HL-60 (cell line): ENCODE measurements around the gene GHRH.

Source experiments
- DNase-seq, 2 experiments: peaks; one replicate each; pipeline ENCODE4 v3.0.0-alpha.2; 2010 to 2020; ENCODE audit warnings: low read depth in 1 of 2, low spot score in 1 of 2
- H3K27ac ChIP-seq: fragments of 250-450 bp; sonication (Bioruptor Pico); replicated peaks from 2 replicates; pipeline ENCODE4 v1.5.1; 2020; ENCODE audit warnings: mild to moderate bottlenecking, moderate library complexity
- H3K27me3 ChIP-seq: fragments of 250-450 bp; sonication (Bioruptor Pico); 2 replicates; pipeline ENCODE4 v1.5.1; 2021; ENCODE audit warnings: mild to moderate bottlenecking, moderate library complexity; ENCODE audit not compliant: insufficient read depth, poor library complexity, severe bottlenecking
- H3K4me3 ChIP-seq: replicated peaks from 2 replicates; pipeline ENCODE4 v1.5.1; 2011; ENCODE audit warnings: mild to moderate bottlenecking, control low read depth, low read length; ENCODE audit not compliant: insufficient read depth
- CTCF ChIP-seq: IDR thresholded peaks from one replicate; pipeline ENCODE4 v1.5.1; 2011; ENCODE audit warnings: low read length, control low read depth, inconsistent platforms; ENCODE audit not compliant: insufficient read depth
- GABPA ChIP-seq: IDR thresholded peaks from 2 replicates; pipeline ENCODE4 v1.6.1; 2012; ENCODE audit warnings: low read depth
- POLR2AphosphoS5 ChIP-seq: IDR thresholded peaks from 2 replicates; pipeline ENCODE4 v1.6.1; 2012; ENCODE audit warnings: low read depth
- REST ChIP-seq: IDR thresholded peaks from 2 replicates; pipeline ENCODE4 v1.6.1; 2012; ENCODE audit warnings: low read depth; ENCODE audit not compliant: insufficient replicate concordance
- SPI1 ChIP-seq: IDR thresholded peaks from 2 replicates; pipeline ENCODE4 v1.6.1; 2012; ENCODE audit warnings: low read depth, mild to moderate bottlenecking, borderline replicate concordance

The GHRH gene

GRCh38 chr20:37249304-37249703, 12.3 kb downstream of the GHRH start:
- no peak; the same call in 1 of the 2 replicates for TF ChIP-seq SPI1
- no peak for TF ChIP-seq REST
- TF ChIP-seq CTCF = no peak
- no peak for TF ChIP-seq GABPA
- TF ChIP-seq POLR2AphosphoS5 = no peak
- no peak overlapping the region for H3K27ac ChIP-seq
- no peak for DNase-seq
- no peak overlapping the region for H3K4me3 ChIP-seq
- H3K27me3 ChIP-seq = no peaks in the 10 kb centered on the region

GRCh38 chr20:37247547-37247946, 14.1 kb downstream of the GHRH start:
- Histone ChIP-seq H3K27ac (no peak overlapping the region), H3K4me3 (no peak overlapping the region), H3K27me3 (no peaks in the 10 kb centered on the region)
- no peak for DNase-seq
- TF ChIP-seq REST (no peak), SPI1 (no peak), POLR2AphosphoS5 (no peak), GABPA (no peak), CTCF (no peak)

- Histone ChIP-seq H3K27me3 (no peaks in the 10 kb centered on the region), H3K4me3 (no peak overlapping the region), H3K27ac (no peak overlapping the region)
- no peak for TF ChIP-seq REST
- TF ChIP-seq SPI1 = no peak
- TF ChIP-seq CTCF = no peak
- DNase-seq = no peak
Measured at GRCh38 chr20:37246736-37247135, 14.9 kb downstream of the GHRH start.
